HTR-8/SVneo (cell line): ENCODE measurements around the gene CLBA1.
A peak's percentile ranks its signal among the peaks of the same experiment; 100 is the strongest.

Experiments used
- DNase-seq: peaks from one replicate; pipeline ENCODE4 v3.0.0; 2011; ENCODE audit warnings: low spot score, mixed read lengths; ENCODE audit not compliant: insufficient read length
- FAIRE-seq: peaks from 2 replicates; lab custom pipeline; 2011; peaks lifted over from hg19 to GRCh38; lab: Jason Lieb, UNC

CLBA1 gene

DNA sequence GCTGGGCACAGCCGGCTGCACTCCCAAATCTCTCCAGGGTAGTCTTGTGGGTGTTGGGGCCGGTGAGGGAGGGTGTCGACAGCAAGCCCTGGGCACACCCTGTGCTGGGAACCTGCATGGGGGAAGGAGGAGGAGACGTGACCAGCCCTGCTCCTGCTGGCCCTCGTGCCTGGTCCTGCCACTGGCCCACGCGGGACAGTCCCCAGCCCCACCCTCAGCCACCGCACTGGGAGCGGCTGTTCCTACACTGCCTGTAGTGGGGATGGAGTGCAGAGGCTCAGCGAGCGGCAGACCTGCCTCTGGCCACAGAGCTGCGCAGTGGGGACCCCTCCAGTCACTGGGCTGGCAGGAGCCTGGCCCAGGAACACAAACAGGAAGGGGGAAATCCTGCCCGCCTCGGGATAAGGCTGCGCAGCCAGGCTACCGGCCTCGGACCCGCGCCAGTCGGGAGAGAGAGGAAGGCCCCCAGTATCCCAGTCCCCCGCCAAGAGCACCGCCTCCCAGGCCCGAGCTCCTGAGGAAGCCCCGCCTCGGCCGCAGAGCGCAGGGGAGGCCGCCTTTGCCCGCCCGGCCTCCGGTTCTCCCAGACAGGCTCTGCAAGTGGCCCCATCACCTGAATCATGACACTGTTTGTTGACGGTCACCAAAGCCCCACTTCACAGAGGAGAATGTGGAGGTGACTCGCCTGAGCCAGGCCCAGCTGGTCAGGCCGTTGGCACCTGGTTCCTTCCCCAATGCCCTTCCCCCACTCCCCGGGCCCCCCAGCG is 18.0 kb upstream of the CLBA1 start:
- no peak for FAIRE-seq
- DNase-seq: no peak

DNA sequence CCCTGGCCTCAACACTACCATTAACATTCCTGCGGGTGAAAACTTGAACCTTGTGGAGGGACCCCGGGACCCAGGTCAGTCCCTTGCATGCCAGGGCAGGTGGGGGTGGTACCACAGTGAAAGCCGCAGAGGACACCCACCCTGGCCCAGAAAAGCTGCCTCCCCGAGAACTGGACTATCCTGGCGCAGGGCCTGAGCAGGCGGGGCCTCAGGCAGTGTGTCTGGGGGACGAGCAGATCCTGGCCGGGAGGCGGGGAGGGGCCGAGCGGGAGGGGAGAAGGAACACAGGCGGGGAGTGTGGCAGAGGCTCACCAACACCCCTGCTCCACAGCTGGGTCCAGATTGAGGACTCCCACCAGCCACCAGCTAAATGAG is 17.4 kb upstream of the CLBA1 start:
- peak; percentile 71 for DNase-seq
- FAIRE-seq: peak; percentile 92

DNA sequence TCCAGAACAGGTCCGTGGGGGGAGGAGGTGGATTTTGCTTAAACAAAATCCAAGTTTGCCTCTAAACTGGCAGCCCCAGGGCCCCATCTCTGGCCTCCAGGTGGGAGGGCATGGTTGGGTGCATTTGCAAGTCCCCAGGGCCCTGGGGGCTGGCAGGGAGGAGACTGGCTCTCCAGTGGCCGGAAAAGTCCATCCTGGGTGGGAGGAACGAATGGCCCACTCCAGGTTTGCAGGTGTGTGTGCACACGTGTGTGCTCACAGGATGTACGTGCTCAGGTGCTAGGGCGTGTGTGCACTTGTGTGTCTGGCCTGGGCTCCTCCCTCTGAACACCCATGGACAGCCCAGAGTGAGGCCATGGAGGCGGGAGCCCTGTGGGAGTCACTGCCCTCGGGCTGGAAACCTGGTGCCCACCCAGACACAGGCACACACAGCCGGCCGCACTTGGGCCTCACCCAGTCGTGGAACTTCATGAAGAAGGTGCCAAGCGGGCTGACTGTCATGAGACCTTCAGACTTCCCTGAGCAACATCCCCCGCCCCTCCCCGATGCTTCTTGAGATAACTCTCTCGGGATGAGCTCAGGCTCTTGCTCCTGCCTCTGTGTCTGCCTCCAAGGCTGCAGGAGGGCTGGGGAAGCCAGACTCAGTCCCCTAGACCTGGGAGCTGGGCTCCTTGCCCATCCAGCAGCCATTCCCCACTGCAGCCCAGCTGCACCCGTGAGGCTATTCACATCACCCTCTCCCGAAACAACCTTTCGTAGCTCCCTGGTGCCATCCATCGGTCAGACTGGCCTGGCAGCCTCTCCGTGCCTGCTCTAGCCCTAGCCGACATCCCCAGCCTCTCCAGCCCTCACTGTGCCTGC is 16.8 kb upstream of the CLBA1 start:
- DNase-seq: no peak
- peak; percentile 79 for FAIRE-seq

DNA sequence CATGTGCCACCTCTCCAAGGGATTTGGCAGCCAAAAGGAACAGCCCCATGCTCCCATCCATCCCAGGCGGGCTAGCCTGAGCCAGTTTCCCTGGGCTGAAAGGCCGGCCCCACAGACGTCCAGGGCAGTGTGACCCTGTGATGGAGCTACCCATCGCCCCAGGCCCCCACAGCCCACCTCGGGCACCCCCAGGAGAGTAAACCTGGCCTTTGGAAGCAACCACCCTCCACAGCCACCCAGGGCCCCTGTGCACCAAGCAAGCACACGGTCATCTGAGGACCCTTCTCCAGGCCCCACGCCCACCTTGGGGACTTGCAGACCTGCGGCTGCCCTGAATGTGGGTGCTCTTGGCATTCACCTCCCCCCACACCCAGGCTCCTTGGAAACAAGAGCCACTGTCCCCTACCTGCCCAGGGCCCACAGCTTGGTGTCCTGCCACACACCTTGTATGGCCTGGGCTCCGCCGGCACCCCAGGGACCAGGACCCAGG is 15.8 kb upstream of the CLBA1 start:
- FAIRE-seq (no peak), DNase-seq (no peak)

GRCh38 chr14:104970231-104971068 is 15.1 kb upstream of the CLBA1 start:
- DNase-seq: no peak
- FAIRE-seq: peak; percentile 75

DNA sequence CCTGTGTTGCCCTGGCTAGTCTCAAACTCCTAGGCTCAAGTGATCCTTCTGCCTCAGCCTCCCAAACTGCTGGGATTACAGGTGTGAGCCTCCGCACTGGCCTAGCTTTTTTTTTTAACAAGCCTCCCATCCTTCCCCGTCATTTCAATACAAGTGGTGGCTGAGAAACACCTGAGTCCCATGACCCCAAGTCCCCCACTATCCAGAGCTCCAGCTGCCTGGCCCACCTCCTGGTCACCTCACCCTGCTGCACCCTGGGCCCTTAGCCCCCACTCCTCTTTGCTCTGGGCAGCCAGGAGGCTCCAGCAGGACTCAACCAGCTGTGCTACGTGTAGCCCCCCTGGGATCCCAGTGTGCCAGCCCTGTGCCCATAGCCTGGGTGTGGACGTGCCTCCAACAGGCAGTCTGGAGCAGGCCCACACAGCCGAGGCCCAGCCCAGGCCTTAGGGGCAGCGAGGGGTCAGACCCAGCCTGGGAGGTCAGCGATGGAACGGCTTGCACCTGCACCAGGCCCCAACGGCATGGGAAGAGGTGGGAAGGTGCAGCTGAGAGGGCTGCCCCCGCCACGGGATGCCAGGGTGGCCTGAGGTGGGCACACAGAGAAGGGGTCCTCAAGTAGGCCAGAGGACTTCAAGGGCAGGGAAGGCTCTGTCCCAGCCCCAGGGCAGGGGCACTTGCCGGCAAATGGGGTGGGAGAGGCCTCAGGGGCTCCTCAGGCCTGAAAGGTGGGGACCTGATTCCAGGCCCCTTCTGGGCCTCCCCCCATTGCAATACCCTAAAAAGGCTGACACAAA is 13.9 kb upstream of the CLBA1 start:
- DNase-seq (no peak), FAIRE-seq (no peak)

DNA sequence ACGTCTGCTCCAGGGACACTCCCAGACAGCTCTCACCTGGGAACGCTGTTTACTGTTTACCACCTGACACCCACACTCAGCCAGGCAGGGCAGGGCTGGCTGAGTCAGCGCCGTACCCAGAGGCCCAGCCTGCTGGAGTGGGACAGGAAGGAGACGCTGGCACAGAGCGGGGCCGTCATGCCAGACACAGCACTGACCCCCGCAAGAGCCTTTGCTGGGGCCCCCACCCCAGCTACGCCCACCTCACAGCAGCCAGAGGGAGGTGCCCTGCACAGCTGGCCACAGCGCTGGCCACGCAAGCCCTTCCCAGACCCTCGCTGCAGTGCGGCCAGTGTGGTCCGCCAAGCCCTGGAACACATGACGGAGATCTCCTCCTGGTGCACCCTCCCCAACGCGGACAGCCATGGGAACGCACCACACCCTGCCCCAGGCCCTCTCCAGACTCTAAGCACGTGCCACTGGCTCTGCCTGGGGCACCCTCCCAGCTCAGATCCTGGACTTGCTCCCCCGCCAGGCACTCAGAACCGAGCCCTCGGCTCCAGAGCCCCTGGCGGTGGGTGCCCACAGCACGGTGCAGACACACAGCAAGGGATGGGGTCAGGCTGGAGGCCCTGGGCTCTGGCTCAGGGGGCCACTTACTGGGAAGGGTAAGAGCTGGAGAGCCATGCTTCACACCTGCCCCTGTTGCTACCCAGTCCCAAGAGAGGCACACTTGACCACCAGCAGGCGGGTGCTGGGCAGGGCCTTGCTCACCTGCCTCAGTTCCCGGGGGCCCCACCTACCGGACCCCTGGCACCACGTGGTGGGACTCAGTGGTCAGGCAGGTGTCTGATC is 13.1 kb upstream of the CLBA1 start:
- DNase-seq (no peak), FAIRE-seq (peak; percentile 80)

GRCh38 chr14:104973135-104973384 is 12.5 kb upstream of the CLBA1 start:
- peak; percentile 99 for FAIRE-seq
- DNase-seq: peak; percentile 92

DNA sequence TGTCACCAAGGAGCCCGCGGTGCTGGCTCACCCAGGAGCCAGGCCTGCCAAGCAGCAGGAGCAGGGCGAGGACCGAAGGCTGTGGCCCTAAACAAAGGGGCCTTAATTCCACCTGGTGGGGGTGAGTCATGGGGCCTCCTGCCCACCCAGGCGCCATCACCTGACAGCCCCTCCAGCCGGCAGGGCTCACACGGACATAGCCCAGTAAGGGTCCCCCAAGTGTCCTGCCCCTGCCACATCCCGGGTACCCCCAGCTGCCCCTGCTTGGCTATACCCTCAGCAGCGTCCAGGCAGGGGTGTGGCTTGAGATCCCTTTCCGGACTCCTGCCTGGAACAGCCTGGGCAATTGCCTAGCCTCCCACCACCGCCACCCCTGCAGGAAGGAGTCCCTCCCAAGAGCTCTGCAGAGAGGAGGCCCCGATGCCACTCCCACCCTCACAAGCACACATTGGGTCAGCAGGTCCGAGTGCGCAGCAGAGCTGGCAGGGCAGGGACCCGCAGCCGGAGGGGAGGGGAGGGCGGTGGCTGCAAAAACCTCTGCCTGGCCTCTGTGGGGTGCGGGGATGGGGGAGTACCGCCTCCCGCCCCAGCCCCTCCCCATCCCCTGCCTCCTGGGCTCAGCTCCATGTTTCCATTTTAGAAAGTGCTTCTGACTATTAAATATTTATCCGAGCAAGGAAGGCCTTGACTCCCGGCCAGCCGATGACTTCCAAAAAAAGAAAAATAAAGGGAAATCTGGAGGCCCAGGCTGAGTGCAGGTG is 12.0 kb upstream of the CLBA1 start:
- no peak for FAIRE-seq
- DNase-seq: peak; percentile 69

GRCh38 chr14:104974146-104974541 is 11.4 kb upstream of the CLBA1 start:
- FAIRE-seq (no peak), DNase-seq (no peak)

DNA sequence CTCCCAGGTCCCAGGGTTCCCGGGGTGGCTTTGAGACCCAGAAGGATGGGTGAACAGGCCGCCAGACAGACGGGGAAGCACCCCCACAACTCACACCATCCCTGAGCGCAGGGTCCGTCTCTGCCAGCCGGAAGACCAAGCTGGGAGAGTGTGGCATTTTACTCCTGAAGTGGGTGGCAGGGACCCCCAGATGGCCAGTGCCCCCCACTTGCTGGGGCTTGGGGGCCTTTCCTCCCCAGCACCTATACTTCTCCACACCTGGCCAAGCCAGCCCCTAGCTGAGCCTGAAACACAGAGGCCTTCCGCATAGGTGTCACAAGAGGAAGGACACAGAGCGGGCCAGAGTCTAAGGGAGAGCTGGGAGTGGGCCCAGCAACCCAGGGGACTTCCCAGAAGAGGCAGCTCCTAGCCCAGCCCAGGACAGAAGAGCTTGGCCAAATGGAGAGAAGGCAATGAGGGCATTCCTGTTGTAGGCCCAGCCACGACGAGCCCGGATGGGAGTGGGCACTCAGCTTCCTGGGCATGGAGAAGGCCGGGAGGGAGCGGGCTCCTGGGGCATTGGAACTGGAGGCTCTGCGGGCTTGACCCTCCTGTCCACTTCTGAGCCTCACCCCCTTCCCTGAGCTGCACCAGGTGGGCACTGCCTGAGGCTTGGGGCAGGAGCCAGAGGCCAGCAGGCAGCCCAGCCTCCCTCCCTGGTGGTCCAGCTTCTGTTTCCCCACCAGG is 10.8 kb upstream of the CLBA1 start:
- no peak for FAIRE-seq
- DNase-seq: no peak

DNA sequence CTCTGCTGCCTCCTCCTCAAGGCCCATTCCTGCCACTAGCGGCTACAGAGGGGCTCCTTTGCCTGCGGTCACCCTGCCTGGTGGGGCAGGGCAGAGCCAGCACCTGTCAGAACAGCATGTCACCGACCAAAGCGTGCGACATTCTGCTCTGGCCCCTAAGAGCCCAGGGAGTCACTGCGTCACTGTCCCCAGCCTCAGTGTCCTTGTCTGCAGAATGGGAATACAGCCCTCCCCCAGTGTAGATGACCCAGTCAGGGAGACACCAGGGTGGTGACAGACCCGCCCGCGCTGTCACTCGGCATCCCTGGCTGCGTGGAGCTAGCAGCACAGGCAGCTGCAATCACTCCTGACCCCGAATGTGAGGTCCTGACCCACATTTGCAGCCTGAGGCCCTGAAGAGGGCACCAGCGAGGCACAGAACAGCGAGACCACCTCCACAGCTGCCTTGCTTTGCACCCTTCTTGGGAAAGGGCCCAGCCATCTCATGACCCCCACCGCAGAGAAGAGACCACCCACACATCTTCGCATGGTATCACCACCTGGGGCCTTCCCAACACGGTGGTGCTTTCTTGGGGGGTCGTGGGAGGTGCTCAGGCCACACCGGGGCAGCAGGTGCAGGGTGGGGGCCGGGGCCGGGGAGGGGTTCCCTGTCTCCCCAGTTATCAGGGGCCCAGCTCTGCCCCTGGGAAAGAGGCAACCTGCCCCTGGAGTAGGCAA is 9.9 kb upstream of the CLBA1 start:
- DNase-seq: no peak
- FAIRE-seq: peak; percentile 42

- FAIRE-seq (peak; percentile 96), DNase-seq (peak; percentile 86)
These were observed 9.2 kb upstream of the CLBA1 start for GRCh38 chr14:104976198-104977007.

- FAIRE-seq (no peak), DNase-seq (no peak)
These were observed 8.4 kb upstream of the CLBA1 start for GRCh38 chr14:104977008-104977680.

- FAIRE-seq (peak; percentile 68), DNase-seq (peak; percentile 75)
These were observed 7.6 kb upstream of the CLBA1 start, which contains the start of gene AHNAK2 for GRCh38 chr14:104977681-104978653. TSS of gene AHNAK2 (minus strand) at chr14:104978374. CDS start at chr14:104978237, 137 bp downstream.
